Smooth muscle cell (in vitro differentiated cells): ENCODE measurements around the gene DOCK10. TPM values are rescaled to one million over a fixed set of nuclear protein-coding genes. Genes with fewer than 3 reads are reported as not detected.

Experiments
- DNase-seq: peaks from one replicate; lab custom pipeline; 2025; ENCODE audit not compliant: unreplicated experiment; lab: John Stamatoyannopoulos, UW
- H2AFZ ChIP-seq: fragments of 200-600 bp; sonication (generic); 2 replicates; pipeline ENCODE4 v1.6.0; 2016; ENCODE audit warnings: antibody characterized with exemption, low read depth, mild to moderate bottlenecking
- H3F3A ChIP-seq: fragments of 200-600 bp; sonication (generic); 2 replicates; pipeline ENCODE4 v1.6.0; 2017; ENCODE audit warnings: antibody characterized with exemption, low read depth
- H3K27ac ChIP-seq: fragments of 200-600 bp; sonication (generic); 2 replicates; pipeline ENCODE4 v1.5.1; 2016; ENCODE audit warnings: low read depth, mild to moderate bottlenecking
- H3K27me3 ChIP-seq: fragments of 200-600 bp; sonication (generic); 2 replicates; pipeline ENCODE4 v1.6.1; 2016; ENCODE audit warnings: low read depth, mild to moderate bottlenecking
- H3K36me3 ChIP-seq: fragments of 200-600 bp; sonication (generic); 2 replicates; pipeline ENCODE4 v1.5.1; 2016; ENCODE audit warnings: low read depth
- H3K4me1 ChIP-seq: fragments of 200-600 bp; sonication (generic); 2 replicates; pipeline ENCODE4 v1.5.1; 2016; ENCODE audit warnings: low read depth
- H3K4me2 ChIP-seq: fragments of 200-600 bp; sonication (generic); 2 replicates; pipeline ENCODE4 v1.6.0; 2016; ENCODE audit warnings: mild to moderate bottlenecking
- H3K4me3 ChIP-seq: fragments of 200-600 bp; sonication (generic); 2 replicates; pipeline ENCODE4 v1.5.1; 2016; ENCODE audit warnings: mild to moderate bottlenecking
- H3K79me2 ChIP-seq: fragments of 200-600 bp; sonication (generic); 2 replicates; pipeline ENCODE4 v1.6.0; 2016; ENCODE audit warnings: low read depth, mild to moderate bottlenecking
- H3K9ac ChIP-seq: fragments of 200-600 bp; sonication (generic); 2 replicates; pipeline ENCODE4 v1.6.0; 2016; ENCODE audit warnings: low read depth
- H3K9me3 ChIP-seq: fragments of 200-600 bp; sonication (generic); replicated peaks from 2 replicates; pipeline ENCODE4 v1.5.1; 2016; ENCODE audit warnings: low read depth
- H4K20me1 ChIP-seq: fragments of 200-600 bp; sonication (generic); 2 replicates; pipeline ENCODE4 v1.6.0; 2016; ENCODE audit warnings: low read depth
- CTCF ChIP-seq: fragments of 200-600 bp; sonication (generic); IDR thresholded peaks from 2 replicates; pipeline ENCODE4 v1.5.1; 2017; ENCODE audit warnings: borderline replicate concordance, mild to moderate bottlenecking, antibody characterized with exemption; ENCODE audit not compliant: insufficient read depth, poor library complexity, severe bottlenecking
- whole genome bisulfite sequencing: methylation state at CpG from one replicate; pipeline ENCODE4 v1.1.7; 2016; ENCODE audit warnings: low lambda C conversion rate; 5-methylcytosine and 5-hydroxymethylcytosine counted together
- polyA plus RNA-seq: library from polyadenylated mRNA; unstranded; fragments of >200 nt; fragmentation: Nextera tagmentation; extraction: Ambion mirVana; gene quantifications from 2 replicates; pipeline ENCODE4 v1.2.1, GENCODE V29; 2016
- total RNA-seq: library from RNA; depleted of rRNA; stranded (reverse); fragments of >200 nt; gene quantifications from 2 replicates; pipeline ENCODE4 v1.2.3, GENCODE V29; 2014

Gene DOCK10
- total and polyA plus RNA-seq, 2 experiments from 2014 or later = 0.04 TPM; not detected in 1

- H3K27me3 ChIP-seq = no peaks in the 10 kb centered on the region
- H3K4me1 ChIP-seq = no peaks in the 10 kb centered on the region
- H3K36me3 ChIP-seq = no peaks in the 10 kb centered on the region
- no peak overlapping the region for H3K4me3 ChIP-seq
- no peak for DNase-seq
- no peaks in the 10 kb centered on the region for H3F3A ChIP-seq
- H4K20me1 ChIP-seq = no peaks in the 10 kb centered on the region
- no peaks in the 10 kb centered on the region for H3K9me3 ChIP-seq
- TF ChIP-seq CTCF = no peak
- no peak overlapping the region for H3K4me2 ChIP-seq
- no peaks in the 10 kb centered on the region for H3K79me2 ChIP-seq
- no peak overlapping the region for H2AFZ ChIP-seq
- WGBS = 51% methylated on average over 3 of the region's 3 CpGs
- H3K27ac ChIP-seq = no peak overlapping the region
- H3K9ac ChIP-seq = no peak overlapping the region
These were observed 210.1 kb downstream of the DOCK10 start for GRCh38 chr2:224832207-224832606.

GRCh38 chr2:224831530-224831929 is 210.7 kb downstream of the DOCK10 start:
- H3K79me2 ChIP-seq = no peaks in the 10 kb centered on the region
- no peak for DNase-seq
- H3K4me1 ChIP-seq = no peaks in the 10 kb centered on the region
- H3K9me3 ChIP-seq = no peaks in the 10 kb centered on the region
- no peaks in the 10 kb centered on the region for H3K27me3 ChIP-seq
- WGBS = 93% methylated on average over 2 of the region's 2 CpGs
- H3K36me3 ChIP-seq = no peaks in the 10 kb centered on the region
- no peak overlapping the region for H2AFZ ChIP-seq
- no peak overlapping the region for H3K4me3 ChIP-seq
- no peak overlapping the region for H3K4me2 ChIP-seq
- no peaks in the 10 kb centered on the region for H3F3A ChIP-seq
- no peak overlapping the region for H3K27ac ChIP-seq
- H3K9ac ChIP-seq = no peak overlapping the region
- TF ChIP-seq CTCF = no peak
- no peaks in the 10 kb centered on the region for H4K20me1 ChIP-seq

- WGBS = 79% methylated on average over 7 of the region's 7 CpGs
- no peak for DNase-seq
- no peak overlapping the region for H3K27ac ChIP-seq
These were observed 221.8 kb downstream of the DOCK10 start for GRCh38 chr2:224820283-224820991.

More at GRCh38 chr2:224820283-224820991, 221.8 kb downstream of the DOCK10 start:
- Histone ChIP-seq H3K36me3 (no peaks in the 10 kb centered on the region), H3K4me3 (no peak overlapping the region), H3F3A (no peaks in the 10 kb centered on the region), H3K4me1 (peaks cover 5% of the 10 kb centered on the region), H3K79me2 (no peaks in the 10 kb centered on the region), H2AFZ (no peak overlapping the region), H3K9me3 (no peaks in the 10 kb centered on the region), H4K20me1 (no peaks in the 10 kb centered on the region), H3K9ac (no peak overlapping the region), H3K4me2 (no peak overlapping the region), H3K27me3 (no peaks in the 10 kb centered on the region)
- no peak for TF ChIP-seq CTCF
